H1 (cell line): ENCODE measurements around the gene ZNF473. TPM values are rescaled to one million over a fixed set of nuclear protein-coding genes. Genes with fewer than 3 reads are reported as not detected.

Experiments used
- CHD1 ChIP-seq: IDR thresholded peaks from 2 replicates; pipeline ENCODE4 v1.6.1; 2012; ENCODE audit warnings: low read depth, low read length, improper control_type of control experiment
- E2F6 ChIP-seq: IDR thresholded peaks from 2 replicates; pipeline ENCODE4 v1.6.1; 2012; ENCODE audit warnings: inconsistent platforms
- EZH2 ChIP-seq: fragments of 200-600 bp; sonication (generic); IDR thresholded peaks from 2 replicates; pipeline ENCODE4 v1.7.1; 2012; ENCODE audit warnings: low read depth, mild to moderate bottlenecking, moderate library complexity, low read length, inconsistent platforms; ENCODE audit not compliant: severe bottlenecking
- KDM1A ChIP-seq: fragments of 200-600, 300-600 bp; sonication (generic); IDR thresholded peaks from 2 replicates; pipeline ENCODE4 v1.7.1; 2016; ENCODE audit warnings: mild to moderate bottlenecking, low read length, borderline replicate concordance
- KDM5A ChIP-seq: fragments of 200-600 bp; IDR thresholded peaks from 2 replicates; pipeline ENCODE4 v1.7.1; 2012; ENCODE audit warnings: mild to moderate bottlenecking, low read length, inconsistent platforms, mixed read lengths
- NANOG ChIP-seq: IDR thresholded peaks from 2 replicates; pipeline ENCODE4 v1.6.1; 2011; ENCODE audit warnings: low read length, low read depth, mild to moderate bottlenecking, inconsistent platforms; ENCODE audit not compliant: insufficient read depth, poor library complexity, severe bottlenecking
- TEAD4 ChIP-seq: IDR thresholded peaks from 2 replicates; pipeline ENCODE4 v1.6.1; 2012; ENCODE audit warnings: low read depth, low read length, inconsistent platforms, mixed read lengths
- polyA plus RNA-seq, 7 experiments: library from polyadenylated mRNA; depleted of rRNA in 3 of 7; stranded (reverse) in 5 of 7; unstranded in 2 of 7; fragments of >200 nt in 5 of 7; fragments of 200-250 nt in 2 of 7; gene quantifications; 1 replicate in 5 of 7; 2 replicates in 1 of 7; 4 replicates in 1 of 7; pipeline versions ENCODE4 v1.2.1 to v1.2.3, GENCODE V29; 2011 to 2013; ENCODE audit warnings: missing spikeins in 2 of 7, mixed read lengths in 2 of 7
- total RNA-seq: library from RNA; stranded (reverse); fragmentation: NEBNext Ultra II Directional; extraction: Animal tissue kit (Norgen Biotek cat#: 25700); gene quantifications from 2 replicates; pipeline ENCODE4 v1.2.1, GENCODE V29; 2021
- TF ChIP-seq, protein P1 (sequence below): IDR thresholded peaks from 2 replicates; pipeline ENCODE4 v1.6.1; 2011; ENCODE audit warnings: low read length, improper control_type of control experiment

The ZNF473 gene
- total and polyA plus RNA-seq, 2 of the 8 experiments (the other 6 are each of a cell fraction or from before 2014, with no cell fraction given), result 5.2 to 11.7 TPM

DNA sequence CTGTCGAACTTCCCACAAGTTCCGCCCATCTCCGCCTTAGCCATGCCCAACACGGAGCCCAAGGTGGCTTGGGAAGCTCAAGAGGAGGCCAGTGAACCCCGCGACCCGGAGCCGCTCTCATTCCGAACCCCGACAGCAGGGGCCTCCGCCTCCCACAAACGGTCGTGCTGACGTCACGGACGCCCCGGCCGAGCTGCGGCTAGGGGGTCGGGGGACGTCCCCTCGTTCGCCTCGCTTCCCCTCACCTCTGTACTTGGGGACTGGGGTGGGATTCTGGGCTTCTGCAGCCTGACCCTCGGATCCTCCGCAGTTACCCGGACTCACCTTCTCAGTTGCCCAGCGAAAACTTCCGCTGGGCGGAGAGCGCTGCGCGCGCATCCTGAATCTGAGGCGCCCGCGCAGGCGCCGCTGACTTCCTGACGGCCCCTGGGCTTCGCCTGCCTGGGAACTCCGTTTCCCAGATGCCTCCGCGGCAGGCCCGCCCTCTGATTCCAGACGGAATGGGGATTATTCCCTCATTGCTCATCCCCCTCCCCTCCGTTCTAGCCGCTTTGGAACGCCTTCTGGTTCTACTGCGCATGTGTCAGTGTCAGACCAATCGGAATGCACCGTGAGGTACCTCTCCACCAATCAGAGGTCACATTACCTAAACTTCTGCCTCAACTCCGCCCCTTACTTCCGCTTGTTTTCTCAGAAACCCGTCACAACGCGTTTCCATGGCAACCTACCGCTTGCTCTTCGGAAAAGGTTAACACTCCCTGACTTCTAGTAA, 597 bp upstream of the ZNF473 start, which contains the start of gene VRK3 (continued):
- TF ChIP-seq CHD1 (no peak), E2F6 (no peak), NANOG (no peak), KDM1A (no peak), EZH2 (no peak), KDM5A (no peak), TEAD4 (no peak)
- TF ChIP-seq, protein P1, sequence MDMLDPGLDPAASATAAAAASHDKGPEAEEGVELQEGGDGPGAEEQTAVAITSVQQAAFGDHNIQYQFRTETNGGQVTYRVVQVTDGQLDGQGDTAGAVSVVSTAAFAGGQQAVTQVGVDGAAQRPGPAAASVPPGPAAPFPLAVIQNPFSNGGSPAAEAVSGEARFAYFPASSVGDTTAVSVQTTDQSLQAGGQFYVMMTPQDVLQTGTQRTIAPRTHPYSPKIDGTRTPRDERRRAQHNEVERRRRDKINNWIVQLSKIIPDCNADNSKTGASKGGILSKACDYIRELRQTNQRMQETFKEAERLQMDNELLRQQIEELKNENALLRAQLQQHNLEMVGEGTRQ, result no peak
